Tibial artery (tissue), 4 donors: ENCODE results near the gene OCA2.

Experiments
- DNase-seq, 2 donors: peaks; one replicate each; pipeline ENCODE4 v3.0.0-alpha.2; 2019
- H3K27ac ChIP-seq, 2 donors: fragments of 200-600 bp; sonication (generic) in 1 of 2; 1 replicate in 1 of 2; 2 replicates in 1 of 2; pipeline ENCODE4 v1.5.1; 2018 to 2019; ENCODE audit warnings: mild to moderate bottlenecking in 1 of 2
- H3K27me3 ChIP-seq, 2 donors: fragments of 200-600 bp; sonication (generic) in 1 of 2; one replicate each; pipeline versions ENCODE4 v1.5.1 to v1.6.0; 2016 to 2019
- H3K36me3 ChIP-seq, 3 donors: fragments of 200-600 bp; sonication (generic) in 2 of 3; one replicate each; pipeline ENCODE4 v1.5.1; 2016 to 2019; ENCODE audit warnings: mild to moderate bottlenecking in 2 of 3
- H3K4me1 ChIP-seq, 4 donors: fragments of 200-600 bp; sonication (generic) in 2 of 4; 1 replicate in 3 of 4; 2 replicates in 1 of 4; pipeline ENCODE4 v1.5.1; 2016 to 2019
- H3K4me3 ChIP-seq, 2 donors: fragments of 200-600 bp; sonication (generic) in 1 of 2; 1 replicate in 1 of 2; 2 replicates in 1 of 2; pipeline ENCODE4 v1.5.1; 2018 to 2019; ENCODE audit warnings: mild to moderate bottlenecking in 2 of 2
- H3K9me3 ChIP-seq, 3 donors: fragments of 200-600 bp; sonication (generic) in 1 of 3; one replicate each; pipeline ENCODE4 v1.5.1; 2016 to 2019
- CTCF ChIP-seq, 2 experiments: fragments of 200-600 bp in 1 of 2; fragments of 450-650 bp in 1 of 2; IDR thresholded peaks; one replicate each; pipeline ENCODE4 v1.5.1; 2017 to 2019; ENCODE audit warnings: antibody characterized with exemption in 2 of 2, mild to moderate bottlenecking in 1 of 2, moderate library complexity in 1 of 2
- intact Hi-C: fragments of 100-400 bp; cut with DNase I; formaldehyde crosslinking; loops from one replicate; pipeline ENCODE4 v1.15.0; 2023; ENCODE audit warnings: low total_unique reads

Gene OCA2

GRCh38 chr15:27846722-27847395 is 252.3 kb downstream of the OCA2 start:
- no peak for DNase-seq
- TF ChIP-seq CTCF (IDR thresholded peaks at IDR 0.05) = no peak

GRCh38 chr15:27845535-27846369 is 253.4 kb downstream of the OCA2 start:
- Histone ChIP-seq H3K4me1 (no peaks in the 10 kb centered on the region), H3K27me3 (no peaks in the 10 kb centered on the region), H3K27ac (no peak overlapping the region), H3K36me3 (no peaks in the 10 kb centered on the region), H3K4me3 (no peak overlapping the region), H3K9me3 (no peaks in the 10 kb centered on the region)
- intact Hi-C loops = no loop called here
- no peak for TF ChIP-seq CTCF (IDR thresholded peaks at IDR 0.05)
- no peak for DNase-seq

More at GRCh38 chr15:27846722-27847395, 252.3 kb downstream of the OCA2 start:
- Histone ChIP-seq H3K4me1 (no peaks in the 10 kb centered on the region), H3K4me3 (no peak overlapping the region), H3K9me3 (no peaks in the 10 kb centered on the region), H3K36me3 (no peaks in the 10 kb centered on the region), H3K27me3 (no peaks in the 10 kb centered on the region), H3K27ac (no peak overlapping the region)
- intact Hi-C loops = no loop called here

- Histone ChIP-seq H3K4me3 (no peak overlapping the region), H3K36me3 (no peaks in the 10 kb centered on the region), H3K9me3 (no peaks in the 10 kb centered on the region), H3K27ac (no peak overlapping the region), H3K27me3 (no peaks in the 10 kb centered on the region), H3K4me1 (no peaks in the 10 kb centered on the region)
- no peak for TF ChIP-seq CTCF (IDR thresholded peaks at IDR 0.05)
- intact Hi-C loops = no loop called here
- DNase-seq = no peak
Observed at GRCh38 chr15:27844018-27844666, 255.0 kb downstream of the OCA2 start.

- no peak overlapping the region for H3K27ac ChIP-seq
- no peak overlapping the region for H3K4me3 ChIP-seq
- no peak for TF ChIP-seq CTCF (IDR thresholded peaks at IDR 0.05)
- no peak for DNase-seq
- H3K4me1 ChIP-seq = no peaks in the 10 kb centered on the region
- no peaks in the 10 kb centered on the region for H3K36me3 ChIP-seq
- intact Hi-C loops = no loop called here
- H3K27me3 ChIP-seq = no peaks in the 10 kb centered on the region
- no peaks in the 10 kb centered on the region for H3K9me3 ChIP-seq
Observed at GRCh38 chr15:27843146-27843545, 256.0 kb downstream of the OCA2 start.

GRCh38 chr15:27842526-27842925 is 256.6 kb downstream of the OCA2 start:
- intact Hi-C loops = no loop called here
- Histone ChIP-seq H3K4me1 (no peaks in the 10 kb centered on the region), H3K9me3 (no peaks in the 10 kb centered on the region), H3K27me3 (no peaks in the 10 kb centered on the region), H3K36me3 (no peaks in the 10 kb centered on the region), H3K27ac (no peak overlapping the region), H3K4me3 (no peak overlapping the region)
- no peak for DNase-seq
- no peak for TF ChIP-seq CTCF (IDR thresholded peaks at IDR 0.05)
